ENCODE data around the gene NET1. TPM values are rescaled to one million over a fixed set of nuclear protein-coding genes. Genes with fewer than 3 reads are reported as not detected.
A peak's percentile ranks its signal among the peaks of the same experiment; 100 is the strongest.

NET1 gene
- total and polyA plus RNA-seq, 2 experiments from 2014 or later: 36.5 to 42.9 TPM

GRCh38 chr10:5448333-5449001 is 36.1 kb downstream of the NET1 start:
- no peak for DNase-seq
- peaks cover 54% of the 10 kb centered on the region for H3F3A ChIP-seq (ENCODE audit: insufficient read depth)
- peaks cover 26% of the 10 kb centered on the region for H3K4me1 ChIP-seq (ENCODE audit: insufficient read depth)
- H3K27ac ChIP-seq: peak overlapping the region; percentile 74
- in situ Hi-C loops (cut with MboI): no loop called here
- TF ChIP-seq EZH2phosphoT487 (IDR thresholded peaks at IDR 0.05; ENCODE audit: insufficient read depth, low read depth) (no peak), EZH2 (IDR thresholded peaks at IDR 0.05; ENCODE audit: insufficient read depth, poor library complexity, severe bottlenecking) (no peak)
- peak overlapping the region; percentile 96 for H3K4me2 ChIP-seq (ENCODE audit: unreplicated experiment)
- H2AFZ ChIP-seq: 0 out of 2 replicates have a peak overlapping the region, but pooled peaks have one; percentile 4
- WGBS, 2 experiments (ENCODE audit: low coverage in 1 of 2, low lambda C conversion rate in 2 of 2, missing lambda C conversion rate in 2 of 2): 49 to 68% methylated on average over 4 of the region's 4 CpGs
- no peaks in the 10 kb centered on the region for H3K9me3 ChIP-seq (ENCODE audit: low read depth)
- no peaks in the 10 kb centered on the region for H3K9me2 ChIP-seq (ENCODE audit: insufficient read depth)
- H4K20me1 ChIP-seq (ENCODE audit: insufficient read depth): no peaks in the 10 kb centered on the region
- H3K4me3 ChIP-seq: peak overlapping the region; percentile 79
- peak overlapping the region; percentile 90 for H3K9ac ChIP-seq
- H3K36me3 ChIP-seq (ENCODE audit: low read depth): peaks cover 21% of the 10 kb centered on the region
- no peaks in the 10 kb centered on the region for H3K27me3 ChIP-seq (replicated peaks; ENCODE audit: insufficient read depth)
- peaks cover 97% of the 10 kb centered on the region for H3K79me2 ChIP-seq (ENCODE audit: insufficient read depth)

- 3 to 4% methylated on average over 2 of the region's 2 CpGs for WGBS, 2 experiments (ENCODE audit: low coverage in 1 of 2, low lambda C conversion rate in 2 of 2, missing lambda C conversion rate in 2 of 2)
- H2AFZ ChIP-seq: 0 out of 2 replicates have a peak overlapping the region, but pooled peaks have one; percentile 4
Measured at GRCh38 chr10:5449227-5449626, 36.9 kb downstream of the NET1 start.

GRCh38 chr10:5449823-5450222 is 37.5 kb downstream of the NET1 start:
- 2% methylated on average over 8 of the region's 8 CpGs for WGBS, 2 experiments (ENCODE audit: low coverage in 1 of 2, low lambda C conversion rate in 2 of 2, missing lambda C conversion rate in 2 of 2)
- H3K36me3 ChIP-seq (ENCODE audit: low read depth): peaks cover 33% of the 10 kb centered on the region
- H3K4me2 ChIP-seq (ENCODE audit: unreplicated experiment): peak overlapping the region; percentile 96
- peaks cover 67% of the 10 kb centered on the region for H3F3A ChIP-seq (ENCODE audit: insufficient read depth)
- no peaks in the 10 kb centered on the region for H4K20me1 ChIP-seq (ENCODE audit: insufficient read depth)
- H3K9ac ChIP-seq: peak overlapping the region; percentile 90
- peak overlapping the region; percentile 74 for H3K27ac ChIP-seq
- H3K79me2 ChIP-seq (ENCODE audit: insufficient read depth): peaks cover 100% of the 10 kb centered on the region
- no peak for TF ChIP-seq EZH2phosphoT487 (IDR thresholded peaks at IDR 0.05; ENCODE audit: insufficient read depth, low read depth)
- no peak for TF ChIP-seq EZH2 (IDR thresholded peaks at IDR 0.05; ENCODE audit: insufficient read depth, poor library complexity, severe bottlenecking)
- no peaks in the 10 kb centered on the region for H3K27me3 ChIP-seq (replicated peaks; ENCODE audit: insufficient read depth)
- no peaks in the 10 kb centered on the region for H3K9me3 ChIP-seq (ENCODE audit: low read depth)
- in situ Hi-C loops (cut with MboI): no loop called here
- DNase-seq: peak; percentile 93
- no peaks in the 10 kb centered on the region for H3K9me2 ChIP-seq (ENCODE audit: insufficient read depth)
- H3K4me3 ChIP-seq: peak overlapping the region; percentile 79
- peaks cover 26% of the 10 kb centered on the region for H3K4me1 ChIP-seq (ENCODE audit: insufficient read depth)
- peak overlapping the region; percentile 4; the same call in 1 of the 2 replicates for H2AFZ ChIP-seq

More at GRCh38 chr10:5449227-5449626, 36.9 kb downstream of the NET1 start:
- H4K20me1 ChIP-seq (ENCODE audit: insufficient read depth): no peaks in the 10 kb centered on the region
- H3K79me2 ChIP-seq (ENCODE audit: insufficient read depth): peaks cover 100% of the 10 kb centered on the region
- H3K27ac ChIP-seq: peak overlapping the region; percentile 74
- peaks cover 62% of the 10 kb centered on the region for H3F3A ChIP-seq (ENCODE audit: insufficient read depth)
- DNase-seq: peak; percentile 28
- peaks cover 27% of the 10 kb centered on the region for H3K36me3 ChIP-seq (ENCODE audit: low read depth)
- in situ Hi-C loops (cut with MboI): no loop called here
- H3K4me2 ChIP-seq (ENCODE audit: unreplicated experiment): peak overlapping the region; percentile 96
- peak overlapping the region; percentile 79 for H3K4me3 ChIP-seq
- H3K9me2 ChIP-seq (ENCODE audit: insufficient read depth): no peaks in the 10 kb centered on the region
- H3K9me3 ChIP-seq (ENCODE audit: low read depth): no peaks in the 10 kb centered on the region
- peaks cover 26% of the 10 kb centered on the region for H3K4me1 ChIP-seq (ENCODE audit: insufficient read depth)
- H3K9ac ChIP-seq: peak overlapping the region; percentile 90
- TF ChIP-seq EZH2phosphoT487 (IDR thresholded peaks at IDR 0.05; ENCODE audit: insufficient read depth, low read depth) (no peak), EZH2 (IDR thresholded peaks at IDR 0.05; ENCODE audit: insufficient read depth, poor library complexity, severe bottlenecking) (no peak)
- H3K27me3 ChIP-seq (replicated peaks; ENCODE audit: insufficient read depth): no peaks in the 10 kb centered on the region

DNA sequence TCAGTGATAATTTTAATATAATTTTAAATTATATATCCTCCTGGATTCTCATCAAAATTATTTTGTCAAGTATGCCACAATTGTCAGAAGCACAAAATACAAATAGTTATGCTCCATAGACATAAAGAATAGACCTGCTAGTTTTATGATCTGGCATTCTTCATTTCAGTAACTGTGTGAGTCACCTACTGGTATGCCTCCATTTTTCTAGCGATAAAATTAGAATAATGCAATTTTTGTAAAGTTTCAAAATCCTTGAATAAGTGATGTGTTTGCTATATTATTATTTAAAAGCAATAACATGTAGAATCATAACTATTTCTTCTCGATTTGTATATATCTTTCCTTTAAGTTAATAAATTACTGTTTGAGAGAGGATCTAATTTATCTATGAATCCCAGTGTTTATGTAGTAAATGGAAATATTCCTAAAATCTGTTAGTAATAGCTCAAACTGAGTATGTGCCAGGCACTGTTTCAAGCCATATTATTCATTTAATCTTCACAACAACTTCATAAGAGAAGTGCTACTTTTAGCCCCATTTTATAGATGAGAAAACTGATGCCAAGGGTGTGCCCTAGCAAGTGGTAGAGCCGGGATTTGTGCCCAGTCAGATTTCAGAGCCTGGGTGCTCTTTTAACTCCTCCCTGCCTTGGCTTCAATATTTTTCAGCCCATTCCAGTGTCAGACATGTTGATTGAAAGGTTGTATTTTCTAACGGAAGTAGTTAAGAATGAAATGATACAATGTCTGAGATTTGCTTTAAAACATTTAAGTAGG is 38.4 kb downstream of the NET1 start:
- no peaks in the 10 kb centered on the region for H3K27me3 ChIP-seq (replicated peaks; ENCODE audit: insufficient read depth)
- peak overlapping the region; percentile 96 for H3K4me2 ChIP-seq (ENCODE audit: unreplicated experiment)
- peak overlapping the region; percentile 90; the same call in 1 of the 2 replicates for H3K9ac ChIP-seq
- WGBS, 2 experiments (ENCODE audit: low coverage in 1 of 2, low lambda C conversion rate in 2 of 2, missing lambda C conversion rate in 2 of 2): 54 to 55% methylated on average over 4 of the region's 4 CpGs
- peak; percentile 57 for DNase-seq
- peaks cover 98% of the 10 kb centered on the region for H3K79me2 ChIP-seq (ENCODE audit: insufficient read depth)
- H3F3A ChIP-seq (ENCODE audit: insufficient read depth): peaks cover 77% of the 10 kb centered on the region
- peaks cover 25% of the 10 kb centered on the region for H3K4me1 ChIP-seq (ENCODE audit: insufficient read depth)
- peak overlapping the region; percentile 79; the same call in 1 of the 2 replicates for H3K4me3 ChIP-seq
- in situ Hi-C loops (cut with MboI): no loop called here
- no peak overlapping the region for H2AFZ ChIP-seq
- H3K36me3 ChIP-seq (ENCODE audit: low read depth): peaks cover 43% of the 10 kb centered on the region
- peak overlapping the region; percentile 74 for H3K27ac ChIP-seq
- H3K9me2 ChIP-seq (ENCODE audit: insufficient read depth): no peaks in the 10 kb centered on the region
- TF ChIP-seq EZH2phosphoT487 (IDR thresholded peaks at IDR 0.05; ENCODE audit: insufficient read depth, low read depth) (no peak), EZH2 (IDR thresholded peaks at IDR 0.05; ENCODE audit: insufficient read depth, poor library complexity, severe bottlenecking) (no peak)
- no peaks in the 10 kb centered on the region for H4K20me1 ChIP-seq (ENCODE audit: insufficient read depth)
- no peaks in the 10 kb centered on the region for H3K9me3 ChIP-seq (ENCODE audit: low read depth)

Measured in GM23248 (cell line).